WERI-Rb-1 (cell line): ENCODE data around the gene PER3.

Source experiments
- DNase-seq: peaks from one replicate; pipeline ENCODE4 v3.0.0-alpha.2; 2020
- H3K27ac ChIP-seq: fragments of 250-450 bp; sonication (Bioruptor Pico); 2 replicates; pipeline ENCODE4 v1.5.1; 2020; ENCODE audit warnings: mild to moderate bottlenecking, moderate library complexity
- H3K27me3 ChIP-seq: fragments of 250-450 bp; sonication (Bioruptor Pico); 2 replicates; pipeline ENCODE4 v1.5.1; 2021; ENCODE audit warnings: mild to moderate bottlenecking, low read depth, moderate library complexity; ENCODE audit not compliant: insufficient read depth, severe bottlenecking
- H3K36me3 ChIP-seq: fragments of 250-450 bp; sonication (Bioruptor Pico); 2 replicates; pipeline ENCODE4 v1.5.1; 2020; ENCODE audit warnings: mild to moderate bottlenecking, moderate library complexity
- H3K4me3 ChIP-seq: 2 replicates; pipeline ENCODE4 v1.5.1; 2011; ENCODE audit warnings: low read depth, mild to moderate bottlenecking, control low read depth, low read length
- H3K9me3 ChIP-seq: fragments of 250-450 bp; sonication (Bioruptor Pico); 2 replicates; pipeline ENCODE4 v1.5.1; 2021; ENCODE audit warnings: mild to moderate bottlenecking, moderate library complexity; ENCODE audit not compliant: severe bottlenecking
- CTCF ChIP-seq: IDR thresholded peaks from 2 replicates; pipeline ENCODE4 v1.5.1; 2011; ENCODE audit warnings: low read depth, mild to moderate bottlenecking, control low read depth, inconsistent platforms, low read length

The PER3 gene

GRCh38 chr1:7809742-7810141 lies 25.7 kb downstream of the PER3 start:
- no peak overlapping the region for H3K27ac ChIP-seq
- TF ChIP-seq CTCF = no peak
- no peaks in the 10 kb centered on the region for H3K9me3 ChIP-seq
- H3K4me3 ChIP-seq = no peak overlapping the region
- peaks cover 77% of the 10 kb centered on the region for H3K36me3 ChIP-seq
- DNase-seq = no peak
- no peaks in the 10 kb centered on the region for H3K27me3 ChIP-seq

GRCh38 chr1:7810395-7810794 lies 26.3 kb downstream of the PER3 start:
- H3K27me3 ChIP-seq = no peaks in the 10 kb centered on the region
- DNase-seq = no peak
- H3K9me3 ChIP-seq = no peaks in the 10 kb centered on the region
- no peak overlapping the region for H3K27ac ChIP-seq
- no peak for TF ChIP-seq CTCF
- H3K36me3 ChIP-seq = peaks cover 74% of the 10 kb centered on the region
- H3K4me3 ChIP-seq = no peak overlapping the region

GRCh38 chr1:7811476-7811875 lies 27.4 kb downstream of the PER3 start:
- no peaks in the 10 kb centered on the region for H3K9me3 ChIP-seq
- no peaks in the 10 kb centered on the region for H3K27me3 ChIP-seq
- H3K4me3 ChIP-seq = no peak overlapping the region
- H3K36me3 ChIP-seq = peaks cover 64% of the 10 kb centered on the region
- TF ChIP-seq CTCF = no peak
- no peak for DNase-seq
- H3K27ac ChIP-seq = no peak overlapping the region

GRCh38 chr1:7813677-7814373 lies 29.7 kb downstream of the PER3 start:
- no peak overlapping the region for H3K27ac ChIP-seq
- H3K4me3 ChIP-seq = no peak overlapping the region
- no peak for DNase-seq
- no peak for TF ChIP-seq CTCF
- no peaks in the 10 kb centered on the region for H3K27me3 ChIP-seq
- no peaks in the 10 kb centered on the region for H3K9me3 ChIP-seq
- H3K36me3 ChIP-seq = peaks cover 62% of the 10 kb centered on the region

- Histone ChIP-seq H3K27ac (no peak overlapping the region), H3K9me3 (no peaks in the 10 kb centered on the region), H3K4me3 (no peak overlapping the region), H3K36me3 (peaks cover 73% of the 10 kb centered on the region), H3K27me3 (no peaks in the 10 kb centered on the region)
- TF ChIP-seq CTCF = no peak
- no peak for DNase-seq
Observed at GRCh38 chr1:7821282-7821681, 37.2 kb downstream of the PER3 start.

GRCh38 chr1:7824701-7825100 lies 40.6 kb downstream of the PER3 start:
- TF ChIP-seq CTCF = no peak
- Histone ChIP-seq H3K36me3 (peaks cover 88% of the 10 kb centered on the region), H3K27ac (0 out of 2 replicates have a peak overlapping the region, but pooled peaks have one; percentile 8), H3K27me3 (no peaks in the 10 kb centered on the region), H3K9me3 (no peaks in the 10 kb centered on the region), H3K4me3 (no peak overlapping the region)
- peak; percentile 36 for DNase-seq
